HepG2 (cell line): ENCODE data around the gene LILRB4.

Experiments used
- POLR2A ChIP-seq, 2 experiments: IDR thresholded peaks; 2 replicates each; pipeline ENCODE4 v1.6.1; 2011; ENCODE audit warnings: low read depth in 2 of 2, low read length in 2 of 2, mild to moderate bottlenecking in 1 of 2, moderate library complexity in 1 of 2; ENCODE audit not compliant: insufficient read depth in 1 of 2
- SNAPC4 ChIP-seq: sonication (generic); formaldehyde crosslinking; IDR thresholded peaks from 2 replicates; pipeline ENCODE4 v1.4.0; 2020; ENCODE audit warnings: mild to moderate bottlenecking, missing genetic modification reagents
- YEATS4 ChIP-seq: sonication (generic); formaldehyde crosslinking; IDR thresholded peaks from 2 replicates; pipeline ENCODE4 v1.4.0; 2020; ENCODE audit warnings: missing genetic modification reagents, borderline replicate concordance
- ZHX2 ChIP-seq, 2 experiments: sonication (generic) in 1 of 2; formaldehyde crosslinking in 1 of 2; IDR thresholded peaks; 2 replicates each; pipeline versions ENCODE4 v1.6.1 to v1.9.0; 2014 to 2022; ENCODE audit warnings: antibody characterized with exemption in 1 of 2, borderline replicate concordance in 1 of 2, inconsistent platforms in 1 of 2, low read depth in 1 of 2, missing genetic modification reagents in 1 of 2
- ZNF607 ChIP-seq: sonication (generic); formaldehyde crosslinking; IDR thresholded peaks from 2 replicates; pipeline ENCODE4 v1.5.1; 2020; ENCODE audit warnings: missing genetic modification reagents, mild to moderate bottlenecking, borderline replicate concordance
- TF ChIP-seq, protein P1 (sequence below): sonication (generic); formaldehyde crosslinking; conservative IDR thresholded peaks from 2 replicates; pipeline ENCODE4 v1.4.0; 2020; ENCODE audit warnings: missing genetic modification reagents
- TF ChIP-seq, protein P2 (sequence below): sonication (generic); formaldehyde crosslinking; IDR thresholded peaks from 2 replicates; pipeline ENCODE4 v1.8.0; 2022; ENCODE audit warnings: missing genetic modification reagents, mild to moderate bottlenecking, borderline replicate concordance

GRCh38 chr19:54709212-54709948 lies 46.6 kb downstream of the LILRB4 start:
- TF ChIP-seq ZNF607 (CRISPR knock-in tag) (no peak), SNAPC4 (no peak), YEATS4 (CRISPR knock-in tag) (no peak), ZHX2 (IDR thresholded peaks at IDR 0.05; ENCODE audit: low read depth) (no peak), ZHX2 (CRISPR knock-in tag; IDR thresholded peaks at IDR 0.05; ENCODE audit: borderline replicate concordance) (no peak), POLR2A (IDR thresholded peaks at IDR 0.05; ENCODE audit: insufficient read depth in 1 of 2, low read depth in 2 of 2, low read length in 2 of 2) (no peak)
- TF ChIP-seq, protein P1, sequence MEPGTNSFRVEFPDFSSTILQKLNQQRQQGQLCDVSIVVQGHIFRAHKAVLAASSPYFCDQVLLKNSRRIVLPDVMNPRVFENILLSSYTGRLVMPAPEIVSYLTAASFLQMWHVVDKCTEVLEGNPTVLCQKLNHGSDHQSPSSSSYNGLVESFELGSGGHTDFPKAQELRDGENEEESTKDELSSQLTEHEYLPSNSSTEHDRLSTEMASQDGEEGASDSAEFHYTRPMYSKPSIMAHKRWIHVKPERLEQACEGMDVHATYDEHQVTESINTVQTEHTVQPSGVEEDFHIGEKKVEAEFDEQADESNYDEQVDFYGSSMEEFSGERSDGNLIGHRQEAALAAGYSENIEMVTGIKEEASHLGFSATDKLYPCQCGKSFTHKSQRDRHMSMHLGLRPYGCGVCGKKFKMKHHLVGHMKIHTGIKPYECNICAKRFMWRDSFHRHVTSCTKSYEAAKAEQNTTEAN (CRISPR knock-in tag): no peak
- TF ChIP-seq, protein P2, sequence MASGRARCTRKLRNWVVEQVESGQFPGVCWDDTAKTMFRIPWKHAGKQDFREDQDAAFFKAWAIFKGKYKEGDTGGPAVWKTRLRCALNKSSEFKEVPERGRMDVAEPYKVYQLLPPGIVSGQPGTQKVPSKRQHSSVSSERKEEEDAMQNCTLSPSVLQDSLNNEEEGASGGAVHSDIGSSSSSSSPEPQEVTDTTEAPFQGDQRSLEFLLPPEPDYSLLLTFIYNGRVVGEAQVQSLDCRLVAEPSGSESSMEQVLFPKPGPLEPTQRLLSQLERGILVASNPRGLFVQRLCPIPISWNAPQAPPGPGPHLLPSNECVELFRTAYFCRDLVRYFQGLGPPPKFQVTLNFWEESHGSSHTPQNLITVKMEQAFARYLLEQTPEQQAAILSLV (CRISPR knock-in tag): no peak
